K562 (cell line): ENCODE measurements around the gene NR2F6. TPM values are rescaled to one million over a fixed set of nuclear protein-coding genes. Genes with fewer than 3 reads are reported as not detected.

ENCODE experiments used
- CHCHD3 ChIP-seq: fragments of 250-450 bp; sonication (Bioruptor Pico); IDR thresholded peaks from 2 replicates; pipeline ENCODE4 v2.1.2; 2022; ENCODE audit warnings: mild to moderate bottlenecking
- CXXC5 ChIP-seq: fragments of 250-450 bp; sonication (Bioruptor Pico); IDR thresholded peaks from 2 replicates; pipeline ENCODE4 v1.8.0; 2022; ENCODE audit warnings: inconsistent platforms, mild to moderate bottlenecking, moderate library complexity
- ESRRB ChIP-seq: fragments of 250-450 bp; sonication (Bioruptor Pico); IDR thresholded peaks from 2 replicates; pipeline ENCODE4 v1.5.0; 2020; ENCODE audit warnings: mild to moderate bottlenecking, moderate library complexity, borderline replicate concordance
- FOXK1 ChIP-seq: sonication (generic); formaldehyde crosslinking; IDR thresholded peaks from 2 replicates; pipeline ENCODE4 v1.8.0; 2022; ENCODE audit warnings: missing genetic modification reagents, mild to moderate bottlenecking, borderline replicate concordance
- FOXK2 ChIP-seq, 2 experiments: fragments of 450-650 bp; IDR thresholded peaks in 1 of 2; conservative IDR thresholded peaks in 1 of 2; 2 replicates each; pipeline ENCODE4 v1.6.1; 2016; ENCODE audit warnings: low read depth in 2 of 2, mild to moderate bottlenecking in 1 of 2
- HOXB6 ChIP-seq: fragments of 250-450 bp; sonication (Bioruptor Pico); IDR thresholded peaks from 2 replicates; pipeline ENCODE4 v1.5.1; 2022; ENCODE audit warnings: mild to moderate bottlenecking, borderline replicate concordance
- MCM5 ChIP-seq: fragments of 450-650 bp; IDR thresholded peaks from 2 replicates; pipeline ENCODE4 v1.6.1; 2016; ENCODE audit warnings: low read depth
- MYC ChIP-seq, 2 experiments: fragments of 250-450 bp in 1 of 2; sonication (Bioruptor Pico) in 1 of 2; IDR thresholded peaks; 2 replicates each; pipeline versions ENCODE4 v1.5.1 to v1.6.1; 2012 to 2021; ENCODE audit warnings: low read depth in 2 of 2, borderline replicate concordance in 1 of 2, improper control_type of control experiment in 1 of 2, low read length in 1 of 2, mild to moderate bottlenecking in 1 of 2, moderate library complexity in 1 of 2
- NBN ChIP-seq: fragments of 450-650 bp; IDR thresholded peaks from 2 replicates; pipeline ENCODE4 v1.6.1; 2016; ENCODE audit warnings: low read depth, mild to moderate bottlenecking
- NONO ChIP-seq, 2 experiments: fragments of 200-400 bp in 1 of 2; fragments of 450-650 bp in 1 of 2; formaldehyde crosslinking in 1 of 2; IDR thresholded peaks; 2 replicates each; pipeline ENCODE4 v1.6.1; 2017; ENCODE audit warnings: low read depth in 2 of 2, mild to moderate bottlenecking in 2 of 2, moderate library complexity in 2 of 2, low read length in 1 of 2
- NR2C1 ChIP-seq, 2 experiments: fragments of 450-650 bp; IDR thresholded peaks; 2 replicates each; pipeline ENCODE4 v1.6.1; 2017; ENCODE audit warnings: mild to moderate bottlenecking in 2 of 2, antibody characterized with exemption in 1 of 2, inconsistent platforms in 1 of 2, missing compliant biosample characterization in 1 of 2, missing genetic modification characterization in 1 of 2
- RAD51 ChIP-seq: fragments of 450-650 bp; IDR thresholded peaks from 2 replicates; pipeline ENCODE4 v1.7.1; 2016; ENCODE audit warnings: low read depth, mild to moderate bottlenecking, borderline replicate concordance
- SRSF7 ChIP-seq: fragments of 200-400 bp; formaldehyde crosslinking; optimal IDR thresholded peaks from 2 replicates; pipeline ENCODE3; 2017; ENCODE audit warnings: mild to moderate bottlenecking, low read depth, low read length
- ZNF124 ChIP-seq: sonication (generic); formaldehyde crosslinking; IDR thresholded peaks from 2 replicates; pipeline ENCODE4 v1.8.1; 2022; ENCODE audit warnings: missing genetic modification reagents
- ZNF140 ChIP-seq: fragments of 250-450 bp; sonication (Bioruptor Pico); IDR thresholded peaks from 2 replicates; pipeline ENCODE4 v1.8.0; 2021; ENCODE audit warnings: moderate library complexity, mild to moderate bottlenecking, inconsistent platforms
- ZNF592 ChIP-seq: fragments of 450-650 bp; IDR thresholded peaks from 2 replicates; pipeline ENCODE4 v1.6.1; 2017; ENCODE audit warnings: antibody characterized with exemption, mild to moderate bottlenecking
- ZNF639 ChIP-seq, 2 experiments: fragments of 200-800 bp in 1 of 2; sonication (Bioruptor generic) in 1 of 2; sonication (generic) in 1 of 2; formaldehyde crosslinking in 1 of 2; IDR thresholded peaks in 1 of 2; conservative IDR thresholded peaks in 1 of 2; 2 replicates each; pipeline versions ENCODE4 v1.5.0 to v1.6.1; 2016 to 2020; ENCODE audit warnings: missing compliant biosample characterization in 1 of 2, missing genetic modification characterization in 1 of 2, missing genetic modification reagents in 1 of 2
- polyA plus RNA-seq, 8 experiments: library from polyadenylated mRNA; depleted of rRNA in 4 of 8; stranded (reverse) in 5 of 8; unstranded in 3 of 8; fragments of >200 nt; fragmentation: Nextera tagmentation in 2 of 8; fragmentation: Illumina TruSeq in 1 of 8; extraction: Ambion mirVana in 2 of 8; extraction: Trizol in 1 of 8; gene quantifications; 2 replicates each; pipeline versions ENCODE4 v1.2.1 to v1.2.3, GENCODE V29; 2011 to 2014; ENCODE audit warnings: inconsistent platforms in 1 of 8, missing spikeins in 1 of 8
- total RNA-seq, 7 experiments: library from RNA; depleted of rRNA in 6 of 7; stranded (reverse); fragments of >200 nt in 6 of 7; fragmentation: Illumina TruSeq in 2 of 7; extraction: Trizol in 2 of 7; gene quantifications; 2 replicates each; pipeline versions ENCODE4 v1.2.1 to v1.2.3, GENCODE V29; 2011 to 2021; ENCODE audit warnings: low replicate concordance in 1 of 7
- TF ChIP-seq, protein P1 (sequence below): sonication (generic); formaldehyde crosslinking; IDR thresholded peaks from 2 replicates; pipeline ENCODE4 v1.9.0; 2022; ENCODE audit warnings: mild to moderate bottlenecking, missing genetic modification reagents
- TF ChIP-seq, protein P2 (sequence below): fragments of 450-650 bp; IDR thresholded peaks from one replicate; pipeline ENCODE4 v1.6.1; 2018; ENCODE audit warnings: mild to moderate bottlenecking, moderate library complexity; ENCODE audit not compliant: partially characterized antibody

Gene NR2F6
- total and polyA plus RNA-seq, 9 of the 15 experiments (the other 6 are each of a cell fraction or from before 2014, with no cell fraction given): 0.76 to 97.5 (median 18.8) TPM

- TF ChIP-seq NONO (IDR thresholded peaks at IDR 0.05; ENCODE audit: low read depth in 2 of 2, low read length in 1 of 2): no peak
- no peak for TF ChIP-seq HOXB6 (CRISPR knock-in tag)
- no peak for TF ChIP-seq NBN
- no peak for TF ChIP-seq ZNF124 (CRISPR knock-in tag)
- TF ChIP-seq ESRRB (CRISPR knock-in tag): no peak
- TF ChIP-seq ZNF592: 0 out of 2 replicates have a peak, but pooled peaks have one; percentile 6
- TF ChIP-seq SRSF7: no peak
- no peak for TF ChIP-seq CXXC5 (CRISPR knock-in tag)
- TF ChIP-seq CHCHD3 (CRISPR knock-in tag): no peak
- TF ChIP-seq ZNF140 (CRISPR knock-in tag): no peak
- no peak for TF ChIP-seq RAD51
- TF ChIP-seq, protein P1, sequence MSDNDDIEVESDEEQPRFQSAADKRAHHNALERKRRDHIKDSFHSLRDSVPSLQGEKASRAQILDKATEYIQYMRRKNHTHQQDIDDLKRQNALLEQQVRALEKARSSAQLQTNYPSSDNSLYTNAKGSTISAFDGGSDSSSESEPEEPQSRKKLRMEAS (CRISPR knock-in tag): no peak
- no peak for TF ChIP-seq FOXK2 (conservative IDR thresholded peaks at IDR 0.05 in 1 of 2, IDR thresholded peaks at IDR 0.05 in 1 of 2; ENCODE audit: low read depth in 2 of 2)
- peak; percentile 63; the same call in 1 of the 2 replicates for TF ChIP-seq NR2C1 (IDR thresholded peaks at IDR 0.05)
- peak; percentile 64 for TF ChIP-seq NR2C1 (tag; IDR thresholded peaks at IDR 0.05)
- no peak for TF ChIP-seq FOXK1 (CRISPR knock-in tag)
- no peak for TF ChIP-seq MYC (IDR thresholded peaks at IDR 0.05; ENCODE audit: low read depth, low read length)
- 0 out of 2 replicates have a peak, but pooled peaks have one; percentile 1 for TF ChIP-seq MYC (CRISPR knock-in tag; IDR thresholded peaks at IDR 0.05; ENCODE audit: borderline replicate concordance, low read depth)
- TF ChIP-seq, protein P2, sequence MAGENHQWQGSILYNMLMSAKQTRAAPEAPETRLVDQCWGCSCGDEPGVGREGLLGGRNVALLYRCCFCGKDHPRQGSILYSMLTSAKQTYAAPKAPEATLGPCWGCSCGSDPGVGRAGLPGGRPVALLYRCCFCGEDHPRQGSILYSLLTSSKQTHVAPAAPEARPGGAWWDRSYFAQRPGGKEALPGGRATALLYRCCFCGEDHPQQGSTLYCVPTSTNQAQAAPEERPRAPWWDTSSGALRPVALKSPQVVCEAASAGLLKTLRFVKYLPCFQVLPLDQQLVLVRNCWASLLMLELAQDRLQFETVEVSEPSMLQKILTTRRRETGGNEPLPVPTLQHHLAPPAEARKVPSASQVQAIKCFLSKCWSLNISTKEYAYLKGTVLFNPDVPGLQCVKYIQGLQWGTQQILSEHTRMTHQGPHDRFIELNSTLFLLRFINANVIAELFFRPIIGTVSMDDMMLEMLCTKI: no peak
- no peak for TF ChIP-seq MCM5
- peak in 1 of 2 experiments; percentile 8; a peak in 1 of 4 replicates for TF ChIP-seq ZNF639 (CRISPR knock-in tag; conservative IDR thresholded peaks at IDR 0.05 in 1 of 2, IDR thresholded peaks at IDR 0.05 in 1 of 2)
Observed at GRCh38 chr19:17246681-17247425, 1.1 kb upstream of the NR2F6 start (continued).
